Memory B cell (primary cell): ENCODE data around the gene LZTS3.

ENCODE experiments used
- ATAC-seq: fragments of 150-1000 bp; cut with Tn5 transposase; 2 replicates; pipeline ENCODE4 v1.10.0; 2021; ENCODE audit warnings: low read depth, mild to moderate bottlenecking, moderate library complexity
- DNase-seq, 2 donors: peaks; one replicate each; pipeline ENCODE4 v3.0.0; 2022; ENCODE audit warnings: low spot score in 2 of 2
- H3K27ac Mint-ChIP-seq: one replicate; pipeline ENCODE4 v1.8.0; 2022; ENCODE audit warnings: mild to moderate bottlenecking, moderate library complexity, mixed read lengths
- H3K27me3 Mint-ChIP-seq: one replicate; pipeline ENCODE4 v1.8.0; 2022; ENCODE audit warnings: mixed read lengths
- H3K36me3 Mint-ChIP-seq: one replicate; pipeline ENCODE4 v1.8.0; 2022; ENCODE audit warnings: mild to moderate bottlenecking, mixed read lengths
- H3K4me1 Mint-ChIP-seq: one replicate; pipeline ENCODE4 v1.8.0; 2022; ENCODE audit warnings: mixed read lengths
- H3K4me3 Mint-ChIP-seq: one replicate; pipeline ENCODE4 v1.8.0; 2022; ENCODE audit warnings: mild to moderate bottlenecking, moderate library complexity, mixed read lengths
- H3K9me3 Mint-ChIP-seq: one replicate; pipeline ENCODE4 v1.8.0; 2022; ENCODE audit warnings: mixed read lengths

LZTS3 gene

DNA sequence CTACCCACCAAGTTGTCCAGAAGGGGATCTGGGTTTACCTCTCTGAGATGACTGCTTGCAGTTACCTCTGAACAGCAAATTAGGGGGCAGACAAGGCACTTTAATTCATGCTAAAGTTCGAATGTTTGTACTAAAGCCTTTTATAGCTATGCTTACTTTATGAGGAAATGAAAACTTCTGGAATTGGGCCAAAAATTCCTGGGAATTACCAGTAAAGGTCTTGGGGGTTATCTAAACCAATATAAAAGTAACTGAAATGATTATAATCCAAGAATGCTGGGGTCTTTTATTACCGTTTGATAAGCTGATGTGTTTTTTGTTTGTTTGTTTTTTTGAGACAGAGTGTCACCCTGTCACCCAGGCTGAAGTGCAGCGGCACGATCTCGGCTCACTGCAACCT lies 7.9 kb upstream of the LZTS3 start:
- no peaks in the 10 kb centered on the region for H3K4me1 Mint-ChIP-seq

DNA sequence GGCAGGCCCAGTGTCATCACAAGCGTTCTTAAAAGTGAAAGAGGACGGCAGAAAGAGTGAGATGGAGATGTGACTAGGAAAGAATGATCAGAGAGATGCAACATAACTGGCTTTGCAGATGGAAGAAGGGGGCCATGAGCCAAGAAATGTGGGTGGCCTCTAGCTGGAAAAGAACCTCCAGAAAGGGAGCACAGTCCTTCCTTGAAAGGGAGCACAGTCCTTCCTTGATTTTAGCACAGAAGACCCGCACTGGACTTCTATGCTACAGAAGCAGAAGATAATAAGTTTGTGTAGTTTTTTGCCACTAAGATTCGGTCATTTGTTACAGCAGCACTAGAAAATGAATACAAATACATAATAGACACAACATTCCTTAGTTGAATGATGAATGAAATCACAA lies 7.0 kb upstream of the LZTS3 start:
- no peaks in the 10 kb centered on the region for H3K4me1 Mint-ChIP-seq
- H3K9me3 Mint-ChIP-seq, result no peaks in the 10 kb centered on the region
- no peak overlapping the region for H3K4me3 Mint-ChIP-seq
- DNase-seq (no peak), ATAC-seq (no peak)
- H3K27me3 Mint-ChIP-seq, result no peaks in the 10 kb centered on the region
- H3K36me3 Mint-ChIP-seq, result no peaks in the 10 kb centered on the region
- no peak overlapping the region for H3K27ac Mint-ChIP-seq

More for the DNA sequence above, 7.9 kb upstream of the LZTS3 start:
- Mint-ChIP-seq H3K27ac (no peak overlapping the region), H3K4me3 (no peak overlapping the region), H3K27me3 (no peaks in the 10 kb centered on the region), H3K9me3 (no peaks in the 10 kb centered on the region), H3K36me3 (peaks cover 2% of the 10 kb centered on the region)
- ATAC-seq, result no peak
- DNase-seq, result no peak

DNA sequence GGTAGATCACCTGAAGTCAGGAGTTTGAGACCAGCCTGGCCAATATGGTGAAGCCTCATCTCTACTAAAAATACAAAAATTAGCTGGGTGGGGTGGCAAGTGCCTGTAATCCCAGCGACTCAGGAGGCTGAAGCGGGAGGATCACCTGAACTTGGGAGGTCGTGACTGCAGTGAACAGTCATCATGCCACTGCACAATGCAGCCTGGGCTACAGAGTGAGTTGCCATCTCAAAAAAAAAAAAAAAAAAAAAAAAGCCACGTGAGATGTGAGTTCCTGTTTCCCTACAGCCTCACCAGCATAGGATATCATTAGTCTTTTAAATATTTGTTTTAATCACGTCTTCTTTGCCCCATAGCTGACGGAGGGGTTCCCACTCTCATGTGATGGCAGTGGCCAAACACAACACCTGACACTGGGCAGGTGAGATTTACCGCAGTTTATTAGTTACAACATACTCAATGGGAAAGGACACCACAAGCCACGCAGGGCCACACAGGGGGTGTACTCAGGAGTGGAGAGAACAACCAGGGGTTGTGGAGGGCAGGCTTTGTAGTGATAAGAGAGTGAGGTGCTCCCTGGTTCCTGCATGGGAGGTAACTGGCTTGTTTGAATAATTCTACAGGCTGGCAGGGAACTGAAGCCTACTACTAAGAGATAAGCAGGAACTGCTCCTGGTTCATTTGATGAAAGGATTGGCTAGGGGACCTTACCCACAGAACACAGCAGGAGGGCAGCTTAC lies 4.6 kb upstream of the LZTS3 start:
- DNase-seq (no peak), ATAC-seq (no peak)
- Mint-ChIP-seq H3K4me1 (no peaks in the 10 kb centered on the region), H3K27me3 (no peaks in the 10 kb centered on the region), H3K36me3 (no peaks in the 10 kb centered on the region), H3K4me3 (no peak overlapping the region), H3K27ac (no peak overlapping the region), H3K9me3 (no peaks in the 10 kb centered on the region)

GRCh38 chr20:3175270-3175669 lies 1.9 kb upstream of the LZTS3 start:
- DNase-seq (no peak), ATAC-seq (no peak)
- H3K36me3 Mint-ChIP-seq, result no peaks in the 10 kb centered on the region
- H3K4me3 Mint-ChIP-seq, result no peak overlapping the region
- peaks cover 6% of the 10 kb centered on the region for H3K27me3 Mint-ChIP-seq
- H3K9me3 Mint-ChIP-seq, result no peaks in the 10 kb centered on the region
- H3K27ac Mint-ChIP-seq, result no peak overlapping the region
- peaks cover 3% of the 10 kb centered on the region for H3K4me1 Mint-ChIP-seq

DNA sequence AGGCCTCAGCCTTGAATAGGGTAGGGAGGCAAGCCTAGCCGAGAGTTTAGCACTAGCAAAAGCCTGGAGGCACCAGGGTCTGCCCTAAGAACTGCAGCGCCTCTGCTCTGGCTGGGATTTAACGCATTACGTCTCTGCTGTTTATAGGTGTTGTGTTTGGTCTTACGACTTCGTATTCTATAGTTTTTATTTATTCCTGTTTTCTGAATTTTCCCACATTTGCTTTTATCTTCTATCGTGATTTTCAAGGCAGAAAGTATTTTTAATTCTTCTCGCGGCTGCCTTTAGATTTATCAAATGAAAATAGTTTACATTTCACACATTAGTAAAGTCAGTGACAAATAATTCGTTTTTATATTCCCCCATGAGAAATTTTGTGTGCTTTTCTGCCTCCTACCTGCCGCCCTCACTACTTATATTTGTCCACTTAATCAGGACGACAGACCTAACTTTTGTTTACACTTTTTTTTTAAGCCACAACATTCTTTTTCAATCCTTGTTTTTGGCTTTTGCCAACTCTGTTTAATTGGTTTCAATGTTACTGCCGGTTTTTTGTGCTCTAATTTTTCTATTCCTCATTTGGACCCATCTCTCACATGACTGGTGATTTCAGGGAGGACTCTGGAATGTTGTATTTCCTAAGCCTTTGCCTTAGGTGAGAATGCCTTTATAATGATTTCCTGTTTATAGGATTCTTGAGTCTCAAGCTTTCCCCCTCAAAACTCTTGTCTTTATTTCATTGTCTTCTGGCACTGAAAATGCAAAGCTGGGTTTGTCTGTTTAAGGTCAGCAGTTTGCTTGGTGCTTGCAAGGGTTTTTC lies 1.3 kb upstream of the LZTS3 start:
- ATAC-seq (no peak), DNase-seq (no peak)
- peak overlapping the region; percentile 86 for H3K4me3 Mint-ChIP-seq
- no peaks in the 10 kb centered on the region for H3K9me3 Mint-ChIP-seq
- H3K4me1 Mint-ChIP-seq, result peaks cover 3% of the 10 kb centered on the region
- peaks cover 8% of the 10 kb centered on the region for H3K27me3 Mint-ChIP-seq
- H3K36me3 Mint-ChIP-seq, result no peaks in the 10 kb centered on the region
- H3K27ac Mint-ChIP-seq, result peak overlapping the region; percentile 68

DNA sequence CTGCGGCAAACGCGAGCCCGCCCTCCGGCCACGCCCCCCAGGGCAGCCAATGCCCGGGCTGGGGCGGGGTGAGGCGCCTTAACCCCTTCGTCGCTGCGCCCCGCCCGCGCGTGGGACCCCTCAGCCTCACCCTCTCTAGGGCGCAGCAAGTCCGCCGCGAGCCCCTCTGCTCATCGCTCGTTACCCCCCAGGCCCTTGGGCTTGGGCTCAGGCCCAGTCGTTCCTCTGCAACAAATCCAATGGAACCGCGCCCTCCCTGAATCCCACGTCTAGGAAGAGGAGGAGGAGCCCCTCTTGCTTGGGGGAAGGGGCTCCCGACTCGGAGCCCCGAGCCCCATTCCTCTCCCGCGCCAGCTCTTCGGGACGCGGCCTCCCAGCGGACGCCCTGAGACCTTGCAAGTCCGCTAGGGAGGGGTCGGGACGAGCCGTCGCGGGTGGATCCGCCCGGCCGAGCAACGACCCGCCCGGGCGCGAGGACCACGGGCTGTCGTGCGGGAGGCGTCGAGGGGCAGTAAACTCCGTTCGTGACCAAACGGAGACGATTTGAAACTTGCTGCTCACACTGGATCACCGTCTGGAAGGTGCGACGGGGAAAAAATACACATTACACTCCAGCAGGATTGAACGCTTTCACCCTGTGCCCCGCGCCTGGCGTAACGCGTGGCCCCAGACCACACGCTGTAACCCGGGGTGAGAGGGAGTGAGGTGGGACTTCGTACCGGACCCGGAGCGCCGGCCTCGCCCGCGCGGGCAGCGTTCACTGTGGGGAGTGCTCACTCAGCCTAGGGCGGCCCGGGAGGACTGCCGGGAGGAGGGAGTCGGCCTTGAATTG lies 477 bp upstream of the LZTS3 start:
- DNase-seq, result peak in 1 of 2 donors; percentile 89
- H3K27me3 Mint-ChIP-seq, result peaks cover 12% of the 10 kb centered on the region
- H3K4me3 Mint-ChIP-seq, result peak overlapping the region; percentile 86
- H3K27ac Mint-ChIP-seq, result peak overlapping the region; percentile 68
- H3K4me1 Mint-ChIP-seq, result peaks cover 3% of the 10 kb centered on the region
- H3K9me3 Mint-ChIP-seq, result no peaks in the 10 kb centered on the region
- no peaks in the 10 kb centered on the region for H3K36me3 Mint-ChIP-seq
- no peak for ATAC-seq

GRCh38 chr20:3172126-3172932 lies 1.0 kb downstream of the LZTS3 start:
- Mint-ChIP-seq H3K4me1 (peaks cover 3% of the 10 kb centered on the region), H3K27me3 (peaks cover 19% of the 10 kb centered on the region), H3K27ac (peak overlapping the region; percentile 68), H3K4me3 (peak overlapping the region; percentile 75), H3K36me3 (no peaks in the 10 kb centered on the region), H3K9me3 (no peaks in the 10 kb centered on the region)
- ATAC-seq (no peak), DNase-seq (no peak)

GRCh38 chr20:3171391-3172125 lies 1.8 kb downstream of the LZTS3 start:
- H3K9me3 Mint-ChIP-seq, result no peaks in the 10 kb centered on the region
- no peak for DNase-seq
- ATAC-seq, result no peak
- H3K4me3 Mint-ChIP-seq, result peak overlapping the region; percentile 16
- H3K36me3 Mint-ChIP-seq, result no peaks in the 10 kb centered on the region
- H3K4me1 Mint-ChIP-seq, result peaks cover 3% of the 10 kb centered on the region
- peaks cover 21% of the 10 kb centered on the region for H3K27me3 Mint-ChIP-seq
- no peak overlapping the region for H3K27ac Mint-ChIP-seq

DNA sequence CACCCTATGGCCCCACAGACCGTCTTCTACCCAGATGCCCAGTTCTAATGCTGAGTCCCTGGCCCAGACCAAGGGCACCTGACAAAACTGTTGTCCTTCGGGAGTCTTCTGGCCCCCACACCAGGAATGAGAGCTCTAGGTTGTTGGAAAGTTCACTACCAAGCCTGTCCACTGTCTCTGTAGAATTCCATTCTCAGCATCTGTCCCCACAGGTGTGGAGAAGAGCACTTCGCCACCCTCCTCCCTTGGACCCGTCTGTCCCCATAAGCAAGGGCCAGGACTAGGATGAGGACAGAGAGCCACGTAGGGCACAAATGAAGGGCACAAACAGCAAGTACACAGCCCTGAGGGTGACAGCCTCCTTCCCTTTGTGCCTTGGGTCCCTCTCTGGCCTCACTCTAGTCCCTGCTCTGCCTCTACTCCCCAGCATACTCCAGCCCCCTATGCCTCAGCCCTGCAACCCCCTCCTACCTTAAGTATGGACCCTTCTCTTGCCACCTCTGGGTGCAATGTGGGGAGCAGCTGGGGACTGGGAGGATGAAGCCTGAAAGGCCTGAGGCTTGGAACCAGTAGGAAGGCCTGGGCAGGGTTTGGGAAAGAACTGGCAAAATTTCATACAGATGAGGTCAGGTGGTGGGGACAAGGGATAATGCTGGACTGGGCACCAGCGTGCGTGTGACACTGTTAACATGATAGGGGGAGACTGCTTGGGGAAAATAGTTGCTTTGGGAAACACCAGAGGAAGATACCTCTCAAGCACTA lies 4.3 kb downstream of the LZTS3 start:
- Mint-ChIP-seq H3K27me3 (peaks cover 23% of the 10 kb centered on the region), H3K36me3 (no peaks in the 10 kb centered on the region), H3K4me3 (no peak overlapping the region), H3K9me3 (no peaks in the 10 kb centered on the region), H3K27ac (no peak overlapping the region), H3K4me1 (peaks cover 3% of the 10 kb centered on the region)
- DNase-seq (no peak), ATAC-seq (no peak)

GRCh38 chr20:3168079-3168828 lies 5.1 kb downstream of the LZTS3 start:
- no peak overlapping the region for H3K4me3 Mint-ChIP-seq
- no peak for ATAC-seq

DNA sequence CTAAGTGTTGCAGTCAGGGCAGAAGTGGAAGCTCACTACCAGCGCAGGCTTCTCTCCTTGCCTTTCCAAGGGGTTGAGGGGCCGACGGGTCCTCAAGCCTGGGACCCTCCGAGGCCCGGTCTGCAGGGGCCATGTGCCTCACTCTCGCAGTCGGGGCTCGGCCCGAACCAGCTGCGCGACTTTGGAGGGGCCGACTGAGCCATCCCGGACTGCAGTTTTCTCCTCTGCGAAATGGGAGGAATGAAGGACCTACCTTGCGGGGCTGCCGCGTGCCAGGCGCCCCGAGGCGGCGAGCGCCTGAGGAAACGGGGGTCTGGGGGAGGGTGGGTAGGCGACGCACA lies 5.6 kb downstream of the LZTS3 start:
- H3K27me3 Mint-ChIP-seq, result peaks cover 23% of the 10 kb centered on the region

More at GRCh38 chr20:3168079-3168828, 5.1 kb downstream of the LZTS3 start:
- Mint-ChIP-seq H3K36me3 (no peaks in the 10 kb centered on the region), H3K4me1 (peaks cover 3% of the 10 kb centered on the region), H3K27ac (no peak overlapping the region), H3K9me3 (no peaks in the 10 kb centered on the region), H3K27me3 (peaks cover 23% of the 10 kb centered on the region)
- DNase-seq, result no peak

GRCh38 chr20:3166913-3167342 lies 6.4 kb downstream of the LZTS3 start:
- DNase-seq (no peak), ATAC-seq (no peak)
- no peak overlapping the region for H3K27ac Mint-ChIP-seq
- peaks cover 18% of the 10 kb centered on the region for H3K27me3 Mint-ChIP-seq
- no peaks in the 10 kb centered on the region for H3K4me1 Mint-ChIP-seq
- H3K36me3 Mint-ChIP-seq, result no peaks in the 10 kb centered on the region
- H3K4me3 Mint-ChIP-seq, result no peak overlapping the region
- H3K9me3 Mint-ChIP-seq, result no peaks in the 10 kb centered on the region

More for the DNA sequence above, 5.6 kb downstream of the LZTS3 start:
- peaks cover 3% of the 10 kb centered on the region for H3K4me1 Mint-ChIP-seq
- no peak overlapping the region for H3K4me3 Mint-ChIP-seq
- no peak overlapping the region for H3K27ac Mint-ChIP-seq
- H3K9me3 Mint-ChIP-seq, result no peaks in the 10 kb centered on the region
- no peak for ATAC-seq
- DNase-seq, result no peak
- no peaks in the 10 kb centered on the region for H3K36me3 Mint-ChIP-seq
